K562 (cell line): ENCODE measurements around the gene SMIM12. TPM values are rescaled to one million over a fixed set of nuclear protein-coding genes. Genes with fewer than 3 reads are reported as not detected.

Experiments
- BHLHE40 ChIP-seq: IDR thresholded peaks from 2 replicates; pipeline ENCODE4 v1.6.1; 2011; ENCODE audit warnings: low read length, improper control_type of control experiment
- CHAMP1 ChIP-seq: fragments of 450-650 bp; IDR thresholded peaks from 2 replicates; pipeline ENCODE4 v1.6.1; 2016; ENCODE audit warnings: mild to moderate bottlenecking
- CREB1 ChIP-seq, 2 experiments: sonication (generic) in 1 of 2; formaldehyde crosslinking in 1 of 2; IDR thresholded peaks; 2 replicates each; pipeline versions ENCODE4 v1.6.1 to v1.8.0; 2012 to 2022; ENCODE audit warnings: inconsistent platforms in 1 of 2, mild to moderate bottlenecking in 1 of 2, missing genetic modification reagents in 1 of 2, moderate library complexity in 1 of 2
- FOS ChIP-seq: IDR thresholded peaks from 3 replicates; pipeline ENCODE4 v1.6.1; 2011; ENCODE audit not compliant: insufficient read length; ENCODE audit errors: extremely low read depth
- HDAC8 ChIP-seq: fragments of 450-650 bp; IDR thresholded peaks from 2 replicates; pipeline ENCODE4 v1.6.1; 2016; ENCODE audit warnings: mild to moderate bottlenecking, missing genetic modification characterization, moderate library complexity, missing compliant biosample characterization
- PCBP1 ChIP-seq: fragments of 200-400 bp; formaldehyde crosslinking; IDR thresholded peaks from 2 replicates; pipeline ENCODE4 v1.6.1; 2018; ENCODE audit warnings: mild to moderate bottlenecking, low read depth, low read length; ENCODE audit not compliant: poor library complexity, severe bottlenecking
- REST ChIP-seq, 2 experiments: fragments of 450-650 bp; formaldehyde crosslinking in 1 of 2; IDR thresholded peaks; 2 replicates each; pipeline versions ENCODE4 v1.4.0 to v1.6.1; 2014 to 2020; ENCODE audit warnings: mild to moderate bottlenecking in 2 of 2, borderline replicate concordance in 1 of 2, low read depth in 1 of 2
- SETDB1 ChIP-seq: IDR thresholded peaks from one replicate; pipeline ENCODE4 v1.6.1; 2012; ENCODE audit warnings: low read length, control low read depth, inconsistent platforms
- SMAD4 ChIP-seq: fragments of 250-450 bp; sonication (Bioruptor Pico); conservative IDR thresholded peaks from 2 replicates; pipeline ENCODE4 v1.8.0; 2021; ENCODE audit warnings: inconsistent platforms, mild to moderate bottlenecking, moderate library complexity
- TFE3 ChIP-seq: fragments of 450-650 bp; formaldehyde crosslinking; IDR thresholded peaks from 2 replicates; pipeline ENCODE4 v1.4.0; 2020; ENCODE audit warnings: mild to moderate bottlenecking, mixed read lengths
- ZNF212 ChIP-seq: fragments of 450-650 bp; formaldehyde crosslinking; IDR thresholded peaks from 2 replicates; pipeline ENCODE4 v1.4.0; 2020; ENCODE audit warnings: mild to moderate bottlenecking
- polyA plus RNA-seq, 8 experiments: library from polyadenylated mRNA; depleted of rRNA in 4 of 8; stranded (reverse) in 5 of 8; unstranded in 3 of 8; fragments of >200 nt; fragmentation: Nextera tagmentation in 2 of 8; fragmentation: Illumina TruSeq in 1 of 8; extraction: Ambion mirVana in 2 of 8; extraction: Trizol in 1 of 8; gene quantifications; 2 replicates each; pipeline versions ENCODE4 v1.2.1 to v1.2.3, GENCODE V29; 2011 to 2014; ENCODE audit warnings: inconsistent platforms in 1 of 8, missing spikeins in 1 of 8
- total RNA-seq, 7 experiments: library from RNA; depleted of rRNA in 6 of 7; stranded (reverse); fragments of >200 nt in 6 of 7; fragmentation: Illumina TruSeq in 2 of 7; extraction: Trizol in 2 of 7; gene quantifications; 2 replicates each; pipeline versions ENCODE4 v1.2.1 to v1.2.3, GENCODE V29; 2011 to 2021; ENCODE audit warnings: low replicate concordance in 1 of 7
- TF ChIP-seq, protein P1 (sequence below): IDR thresholded peaks from 2 replicates; pipeline ENCODE4 v1.6.1; 2011; ENCODE audit warnings: borderline replicate concordance, low read depth, mild to moderate bottlenecking, moderate library complexity, low read length; ENCODE audit not compliant: insufficient read depth, poor library complexity, severe bottlenecking

Gene SMIM12
- total and polyA plus RNA-seq, 9 of the 15 experiments (the other 6 are each of a cell fraction or from before 2014, with no cell fraction given) = 51.7 to 112 (median 63.9) TPM

GRCh38 chr1:34907487-34908090, 48.0 kb upstream of the SMIM12 start (continued):
- TF ChIP-seq REST (IDR thresholded peaks at IDR 0.05; ENCODE audit: borderline replicate concordance) (peak; percentile 99), REST (CRISPR knock-in tag; IDR thresholded peaks at IDR 0.05; ENCODE audit: low read depth) (peak; percentile 95), SMAD4 (CRISPR knock-in tag) (no peak), FOS (no peak), CHAMP1 (peak; percentile 48; the same call in 1 of the 2 replicates), ZNF212 (no peak), CREB1 (IDR thresholded peaks at IDR 0.05) (no peak), CREB1 (CRISPR knock-in tag; IDR thresholded peaks at IDR 0.05) (0 out of 2 replicates have a peak, but pooled peaks have one; percentile 34), SETDB1 (no peak), BHLHE40 (0 out of 2 replicates have a peak, but pooled peaks have one; percentile 26), HDAC8 (tag) (no peak), PCBP1 (no peak), TFE3 (CRISPR knock-in tag) (peak; percentile 27; the same call in 1 of the 2 replicates)
- TF ChIP-seq, protein P1, sequence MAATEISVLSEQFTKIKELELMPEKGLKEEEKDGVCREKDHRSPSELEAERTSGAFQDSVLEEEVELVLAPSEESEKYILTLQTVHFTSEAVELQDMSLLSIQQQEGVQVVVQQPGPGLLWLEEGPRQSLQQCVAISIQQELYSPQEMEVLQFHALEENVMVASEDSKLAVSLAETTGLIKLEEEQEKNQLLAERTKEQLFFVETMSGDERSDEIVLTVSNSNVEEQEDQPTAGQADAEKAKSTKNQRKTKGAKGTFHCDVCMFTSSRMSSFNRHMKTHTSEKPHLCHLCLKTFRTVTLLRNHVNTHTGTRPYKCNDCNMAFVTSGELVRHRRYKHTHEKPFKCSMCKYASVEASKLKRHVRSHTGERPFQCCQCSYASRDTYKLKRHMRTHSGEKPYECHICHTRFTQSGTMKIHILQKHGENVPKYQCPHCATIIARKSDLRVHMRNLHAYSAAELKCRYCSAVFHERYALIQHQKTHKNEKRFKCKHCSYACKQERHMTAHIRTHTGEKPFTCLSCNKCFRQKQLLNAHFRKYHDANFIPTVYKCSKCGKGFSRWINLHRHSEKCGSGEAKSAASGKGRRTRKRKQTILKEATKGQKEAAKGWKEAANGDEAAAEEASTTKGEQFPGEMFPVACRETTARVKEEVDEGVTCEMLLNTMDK = no peak
